Measurements from ENCODE around the gene ARFGAP2.

The ARFGAP2 gene

DNA sequence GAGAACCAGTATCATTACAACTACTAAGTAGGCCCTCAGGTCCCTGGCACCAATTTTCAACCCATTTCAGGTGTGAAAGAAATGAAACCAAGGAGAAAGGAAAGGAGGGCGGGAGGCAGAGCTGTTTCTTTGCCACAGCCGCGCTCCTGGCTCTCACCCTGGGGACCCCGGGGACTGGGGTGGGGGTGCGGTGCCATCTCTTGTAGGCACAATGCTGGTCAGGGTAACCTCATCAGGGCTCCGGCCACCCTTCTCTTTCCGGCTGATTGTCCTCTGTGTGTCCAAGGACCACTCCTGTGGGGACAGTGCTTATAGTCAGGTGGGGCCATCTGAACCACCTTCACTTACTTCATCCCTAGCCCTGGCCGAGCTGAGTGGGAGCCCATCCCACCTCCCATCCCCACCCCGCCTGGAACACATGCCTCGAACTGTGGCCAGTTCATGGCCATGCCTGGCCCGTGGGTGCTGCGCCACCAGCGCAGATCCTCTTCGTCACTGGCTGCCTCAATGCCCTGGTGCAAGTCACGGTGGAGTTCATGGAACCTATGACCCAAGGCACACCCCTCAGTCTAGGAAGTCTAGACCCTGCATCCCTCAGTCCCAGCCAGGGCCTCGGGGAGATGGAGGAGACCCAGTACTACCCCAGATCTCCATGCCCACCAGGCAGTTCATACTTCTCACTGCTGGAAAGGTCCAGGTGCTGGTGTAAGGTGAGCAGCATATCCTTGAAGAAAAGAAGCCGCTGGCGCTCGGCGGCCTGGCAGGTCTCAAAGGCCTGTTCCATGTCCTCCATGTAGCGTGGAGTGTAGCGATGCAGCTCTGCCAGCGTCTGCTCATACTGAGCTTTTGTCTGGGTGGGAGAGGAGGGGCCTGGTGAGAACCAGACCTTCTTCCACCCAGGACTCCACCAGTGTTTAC is 2.3 kb upstream of the ARFGAP2 start:
- TF ChIP-seq ZNF274 (IDR thresholded peaks at IDR 0.05; ENCODE audit: low read length) (no peak), ZNF274 (tag by site-specific recombination; IDR thresholded peaks at IDR 0.05; ENCODE audit: borderline replicate concordance) (no peak), ZNF18 (tag by site-specific recombination; IDR thresholded peaks at IDR 0.05) (no peak), ZFP3 (tag by site-specific recombination; IDR thresholded peaks at IDR 0.05; ENCODE audit: low read depth) (no peak), ZFHX2 (tag by site-specific recombination; conservative IDR thresholded peaks at IDR 0.05) (no peak), WT1 (tag by site-specific recombination; IDR thresholded peaks at IDR 0.05) (no peak), ZNF549 (tag by site-specific recombination; IDR thresholded peaks at IDR 0.05) (no peak), EGR2 (tag by site-specific recombination; IDR thresholded peaks at IDR 0.05; ENCODE audit: low read depth) (no peak)
- TF ChIP-seq, protein P1, sequence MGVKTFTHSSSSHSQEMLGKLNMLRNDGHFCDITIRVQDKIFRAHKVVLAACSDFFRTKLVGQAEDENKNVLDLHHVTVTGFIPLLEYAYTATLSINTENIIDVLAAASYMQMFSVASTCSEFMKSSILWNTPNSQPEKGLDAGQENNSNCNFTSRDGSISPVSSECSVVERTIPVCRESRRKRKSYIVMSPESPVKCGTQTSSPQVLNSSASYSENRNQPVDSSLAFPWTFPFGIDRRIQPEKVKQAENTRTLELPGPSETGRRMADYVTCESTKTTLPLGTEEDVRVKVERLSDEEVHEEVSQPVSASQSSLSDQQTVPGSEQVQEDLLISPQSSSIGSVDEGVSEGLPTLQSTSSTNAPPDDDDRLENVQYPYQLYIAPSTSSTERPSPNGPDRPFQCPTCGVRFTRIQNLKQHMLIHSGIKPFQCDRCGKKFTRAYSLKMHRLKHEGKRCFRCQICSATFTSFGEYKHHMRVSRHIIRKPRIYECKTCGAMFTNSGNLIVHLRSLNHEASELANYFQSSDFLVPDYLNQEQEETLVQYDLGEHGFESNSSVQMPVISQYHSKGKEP (tag by site-specific recombination; IDR thresholded peaks at IDR 0.05), result no peak
- TF ChIP-seq, protein P2, sequence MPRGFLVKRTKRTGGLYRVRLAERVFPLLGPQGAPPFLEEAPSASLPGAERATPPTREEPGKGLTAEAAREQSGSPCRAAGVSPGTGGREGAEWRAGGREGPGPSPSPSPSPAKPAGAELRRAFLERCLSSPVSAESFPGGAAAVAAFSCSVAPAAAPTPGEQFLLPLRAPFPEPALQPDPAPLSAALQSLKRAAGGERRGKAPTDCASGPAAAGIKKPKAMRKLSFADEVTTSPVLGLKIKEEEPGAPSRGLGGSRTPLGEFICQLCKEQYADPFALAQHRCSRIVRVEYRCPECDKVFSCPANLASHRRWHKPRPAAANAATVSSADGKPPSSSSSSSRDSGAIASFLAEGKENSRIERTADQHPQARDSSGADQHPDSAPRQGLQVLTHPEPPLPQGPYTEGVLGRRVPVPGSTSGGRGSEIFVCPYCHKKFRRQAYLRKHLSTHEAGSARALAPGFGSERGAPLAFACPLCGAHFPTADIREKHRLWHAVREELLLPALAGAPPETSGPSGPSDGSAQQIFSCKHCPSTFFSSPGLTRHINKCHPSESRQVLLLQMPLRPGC (tag by site-specific recombination; IDR thresholded peaks at IDR 0.05), result no peak
- no peak overlapping the region for H3K27ac ChIP-seq (ENCODE audit: extremely low read depth, low read depth, low read length)
- ChIA-PET CTCF (interaction anchor here (0.5 to 4.0 kb wide), 22 partner anchors 9 to 246 kb away, joined by 3 to 25 read pairs (median 4); partner anchors contain the start of genes ACP2, DDB2 and NR1H3), POLR2A (interaction anchor here (0.7 to 4.4 kb wide), 8 partner anchors 36 to 97 kb away, joined by 3 to 45 read pairs (median 4); partner anchors contain the start of genes ACP2 and DDB2)
- no peaks in the 10 kb centered on the region for H3K9me3 ChIP-seq (ENCODE audit: control insufficient read depth, insufficient read depth, low read depth, low read length)
- H3K36me3 ChIP-seq (ENCODE audit: control insufficient read depth in 2 of 2, insufficient read depth in 1 of 2, low read length in 2 of 2), result peaks cover 0 to 60% of the 10 kb centered on the region in 2 experiments; a peak in 2 of 3 replicates
- no peaks in the 10 kb centered on the region for H3K4me1 ChIP-seq (ENCODE audit: control insufficient read depth, insufficient read depth, low read length)
- no peak overlapping the region for H3K4me3 ChIP-seq (ENCODE audit: low read depth, low read length)

DNA sequence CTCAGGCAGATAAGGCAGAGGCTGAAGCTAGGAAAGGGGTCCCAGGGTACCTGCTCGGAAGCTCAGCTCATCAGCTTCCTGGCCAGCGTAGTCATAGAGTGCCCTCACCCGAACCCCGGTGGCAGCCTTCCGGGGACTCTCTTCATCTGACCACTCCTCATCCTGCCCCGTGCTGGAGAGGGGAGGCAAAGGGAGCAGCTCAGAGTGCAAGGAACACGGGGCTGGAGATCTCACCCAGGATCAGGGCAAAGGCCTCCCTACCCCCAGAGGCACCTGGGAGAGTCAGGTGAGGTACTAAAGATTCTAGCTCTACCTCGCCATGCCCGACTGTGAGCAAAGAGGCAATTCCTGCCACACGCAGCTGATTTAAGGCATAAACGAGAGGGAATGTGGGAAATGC is 1.6 kb upstream of the ARFGAP2 start:
- TF ChIP-seq ZNF776 (tag by site-specific recombination; IDR thresholded peaks at IDR 0.05; ENCODE audit: borderline replicate concordance) (no peak), OSR2 (tag by site-specific recombination; IDR thresholded peaks at IDR 0.05) (no peak), ZNF610 (tag by site-specific recombination; IDR thresholded peaks at IDR 0.05; ENCODE audit: borderline replicate concordance) (no peak), ZNF677 (tag by site-specific recombination; IDR thresholded peaks at IDR 0.05) (no peak), OVOL3 (tag by site-specific recombination; IDR thresholded peaks at IDR 0.05) (no peak), ZNF654 (tag by site-specific recombination; IDR thresholded peaks at IDR 0.05; ENCODE audit: low read depth) (no peak), ZNF114 (tag by site-specific recombination; IDR thresholded peaks at IDR 0.05) (no peak)
- TF ChIP-seq, protein P3, sequence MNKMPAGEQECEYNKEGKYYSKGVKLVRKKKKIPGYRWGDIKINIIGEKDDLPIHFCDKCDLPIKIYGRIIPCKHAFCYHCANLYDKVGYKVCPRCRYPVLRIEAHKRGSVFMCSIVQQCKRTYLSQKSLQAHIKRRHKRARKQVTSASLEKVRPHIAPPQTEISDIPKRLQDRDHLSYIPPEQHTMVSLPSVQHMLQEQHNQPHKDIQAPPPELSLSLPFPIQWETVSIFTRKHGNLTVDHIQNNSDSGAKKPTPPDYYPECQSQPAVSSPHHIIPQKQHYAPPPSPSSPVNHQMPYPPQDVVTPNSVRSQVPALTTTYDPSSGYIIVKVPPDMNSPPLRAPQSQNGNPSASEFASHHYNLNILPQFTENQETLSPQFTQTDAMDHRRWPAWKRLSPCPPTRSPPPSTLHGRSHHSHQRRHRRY (tag by site-specific recombination; IDR thresholded peaks at IDR 0.05), result no peak
- TF ChIP-seq, protein P4, sequence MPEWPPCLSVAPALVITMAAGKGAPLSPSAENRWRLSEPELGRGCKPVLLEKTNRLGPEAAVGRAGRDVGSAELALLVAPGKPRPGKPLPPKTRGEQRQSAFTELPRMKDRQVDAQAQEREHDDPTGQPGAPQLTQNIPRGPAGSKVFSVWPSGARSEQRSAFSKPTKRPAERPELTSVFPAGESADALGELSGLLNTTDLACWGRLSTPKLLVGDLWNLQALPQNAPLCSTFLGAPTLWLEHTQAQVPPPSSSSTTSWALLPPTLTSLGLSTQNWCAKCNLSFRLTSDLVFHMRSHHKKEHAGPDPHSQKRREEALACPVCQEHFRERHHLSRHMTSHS (tag by site-specific recombination; IDR thresholded peaks at IDR 0.05), result no peak
- TF ChIP-seq, protein P5, sequence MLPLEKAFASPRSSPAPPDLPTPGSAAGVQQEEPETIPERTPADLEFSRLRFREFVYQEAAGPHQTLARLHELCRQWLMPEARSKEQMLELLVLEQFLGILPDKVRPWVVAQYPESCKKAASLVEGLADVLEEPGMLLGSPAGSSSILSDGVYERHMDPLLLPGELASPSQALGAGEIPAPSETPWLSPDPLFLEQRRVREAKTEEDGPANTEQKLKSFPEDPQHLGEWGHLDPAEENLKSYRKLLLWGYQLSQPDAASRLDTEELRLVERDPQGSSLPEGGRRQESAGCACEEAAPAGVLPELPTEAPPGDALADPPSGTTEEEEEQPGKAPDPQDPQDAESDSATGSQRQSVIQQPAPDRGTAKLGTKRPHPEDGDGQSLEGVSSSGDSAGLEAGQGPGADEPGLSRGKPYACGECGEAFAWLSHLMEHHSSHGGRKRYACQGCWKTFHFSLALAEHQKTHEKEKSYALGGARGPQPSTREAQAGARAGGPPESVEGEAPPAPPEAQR (tag by site-specific recombination; IDR thresholded peaks at IDR 0.05), result no peak
- ChIA-PET CTCF (interaction anchor here (0.5 to 4.0 kb wide), 13 partner anchors 10 to 179 kb away, joined by 3 to 25 read pairs (median 5); partner anchors contain the start of genes ACP2 and NR1H3), POLR2A (interaction anchor here (1.7 to 4.4 kb wide), 4 partner anchors 37 to 70 kb away, joined by 3 to 45 read pairs (median 6); partner anchors contain the start of genes ACP2 and DDB2)
- Histone ChIP-seq H3K27ac (ENCODE audit: extremely low read depth, low read depth, low read length) (no peak overlapping the region), H3K9me3 (ENCODE audit: control insufficient read depth, insufficient read depth, low read depth, low read length) (no peaks in the 10 kb centered on the region), H3K4me3 (ENCODE audit: low read depth, low read length) (no peak overlapping the region), H3K4me1 (ENCODE audit: control insufficient read depth, insufficient read depth, low read length) (no peaks in the 10 kb centered on the region), H3K36me3 (ENCODE audit: control insufficient read depth in 2 of 2, insufficient read depth in 1 of 2, low read length in 2 of 2) (peaks cover 0 to 62% of the 10 kb centered on the region in 2 experiments; a peak in 1 of 3 replicates)

Measured in HEK293 (cell line).